HG02610 (cell line): Measurements from ENCODE around the gene NACC1.
A peak's percentile ranks its signal among the peaks of the same experiment; 100 is the strongest.

Experiments
- ATAC-seq: cut with Tn5 transposase; IDR thresholded peaks from one replicate; pipeline ENCODE4 v1.9.1; 2021; ENCODE audit warnings: mild to moderate bottlenecking, moderate library complexity; ENCODE audit not compliant: unreplicated experiment

NACC1 gene

DNA sequence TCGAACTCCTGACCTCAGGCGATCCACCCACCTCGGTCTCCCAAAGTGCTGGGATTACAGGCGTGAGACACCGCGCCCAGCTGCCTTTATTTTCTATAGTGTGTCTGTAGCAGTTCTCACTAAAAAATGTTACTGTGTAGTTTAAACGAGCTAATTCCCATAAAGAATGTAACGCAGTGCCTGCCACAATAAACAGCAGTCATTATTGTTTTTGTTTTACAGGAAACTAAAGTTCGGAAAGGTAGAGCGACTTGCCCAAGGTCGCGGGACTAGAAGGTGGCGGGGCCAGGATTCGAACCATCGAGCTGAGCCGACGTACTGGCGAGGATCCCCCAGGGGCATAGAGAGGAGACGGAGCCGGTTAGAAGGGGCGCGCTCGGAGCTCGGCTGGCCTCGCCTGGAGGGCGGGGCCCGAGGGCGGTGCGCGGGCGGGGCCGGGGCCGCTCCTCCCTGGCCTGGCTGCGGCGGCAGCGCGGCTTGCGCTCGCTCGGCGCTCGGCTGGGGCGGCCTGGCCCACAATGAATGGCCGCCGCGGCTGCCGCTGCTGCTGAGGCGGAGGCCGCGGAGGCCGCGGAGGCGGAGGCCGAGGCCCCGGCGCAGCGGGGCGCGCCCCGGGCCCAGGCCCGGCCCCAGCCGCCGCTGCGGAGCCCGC is at the start of gene NACC1:
Gene NACC1, plus strand, starts transcription at position 493 of the 652 bp plus-strand sequence. CDS start 16,944 bp downstream, outside the sequence.
- peak; percentile 59 for ATAC-seq

DNA sequence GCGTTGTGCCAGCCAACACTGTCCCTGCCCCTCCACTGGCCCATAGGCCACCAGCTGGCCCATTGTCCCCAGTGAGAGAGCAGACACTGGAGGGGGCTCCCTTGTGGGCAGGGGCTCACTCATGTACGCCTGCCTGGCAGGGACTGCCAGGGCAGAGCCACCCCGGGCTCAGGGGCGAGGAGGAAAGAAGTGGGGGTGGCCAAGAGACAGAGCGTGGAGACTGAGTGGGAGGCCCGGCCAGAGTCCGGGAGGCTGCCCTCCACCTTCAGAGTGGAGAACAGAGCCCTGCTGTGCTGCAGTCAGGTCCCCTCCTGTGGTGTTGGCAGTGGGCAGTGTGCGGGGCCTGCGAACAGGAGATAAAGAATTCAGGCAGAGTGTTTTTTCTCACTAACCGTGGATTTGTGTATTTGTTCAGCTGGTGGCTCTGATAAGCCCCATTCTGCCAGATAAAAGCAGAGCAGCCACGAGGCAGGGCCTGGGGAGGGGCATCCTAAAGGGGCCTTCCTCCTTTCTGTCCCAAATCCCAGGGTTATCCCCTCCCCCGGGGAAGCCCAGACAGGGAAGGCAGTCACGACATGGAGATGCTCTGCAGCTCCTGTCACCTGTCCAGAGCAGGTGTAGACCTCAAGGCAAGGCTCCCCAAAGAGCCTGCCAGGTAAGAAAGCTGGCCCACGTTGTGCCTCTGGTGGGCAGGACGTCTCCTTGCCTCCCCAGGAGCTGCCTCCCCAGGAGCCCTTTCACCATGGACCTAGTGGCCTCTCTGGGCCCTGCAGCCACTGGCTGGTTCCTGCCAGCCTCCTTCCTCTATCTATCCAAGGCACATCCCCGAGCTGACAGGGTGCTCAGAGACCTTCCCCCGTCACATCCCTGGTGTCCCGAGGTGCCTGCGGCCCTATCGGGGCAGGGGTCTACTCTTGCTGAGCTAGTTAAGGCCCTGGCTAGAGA is 48.4 kb upstream of the NACC1 start:
- no peak for ATAC-seq

DNA sequence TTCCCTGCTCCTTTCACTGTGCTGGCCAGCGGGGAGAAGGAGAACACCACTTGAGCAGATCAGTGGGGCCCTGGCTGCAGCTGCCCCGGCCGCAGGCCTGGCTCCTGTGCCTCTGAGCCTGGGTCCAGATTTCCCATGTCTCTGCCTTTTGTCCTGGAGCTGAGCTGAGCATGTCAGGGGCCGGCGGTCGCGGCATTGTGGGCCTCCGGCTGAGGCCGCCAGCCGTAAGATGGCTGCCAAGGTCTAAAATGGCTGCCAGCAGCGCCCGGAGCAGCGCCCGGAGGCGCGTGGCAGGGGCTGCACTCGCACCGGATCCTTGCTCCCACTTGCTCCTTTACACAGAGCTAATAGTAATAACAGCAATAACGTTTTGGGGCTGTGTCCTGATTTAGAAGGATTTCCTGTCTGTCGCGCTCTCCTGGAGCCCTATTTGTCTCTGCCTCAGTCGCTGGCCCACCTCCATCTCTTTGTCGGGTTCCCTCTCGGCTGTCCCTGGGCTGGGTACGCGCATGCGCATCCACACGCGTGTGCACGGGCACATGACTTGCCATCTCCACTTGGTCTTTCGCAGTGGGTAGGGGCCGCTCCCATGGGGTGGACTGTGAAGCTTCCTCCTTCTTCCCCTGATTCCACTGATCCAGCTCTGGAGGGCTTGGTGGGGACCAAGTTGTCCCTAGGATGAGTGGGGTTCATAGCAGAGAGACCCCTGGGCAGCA is 47.5 kb upstream of the NACC1 start:
- ATAC-seq, result no peak

DNA sequence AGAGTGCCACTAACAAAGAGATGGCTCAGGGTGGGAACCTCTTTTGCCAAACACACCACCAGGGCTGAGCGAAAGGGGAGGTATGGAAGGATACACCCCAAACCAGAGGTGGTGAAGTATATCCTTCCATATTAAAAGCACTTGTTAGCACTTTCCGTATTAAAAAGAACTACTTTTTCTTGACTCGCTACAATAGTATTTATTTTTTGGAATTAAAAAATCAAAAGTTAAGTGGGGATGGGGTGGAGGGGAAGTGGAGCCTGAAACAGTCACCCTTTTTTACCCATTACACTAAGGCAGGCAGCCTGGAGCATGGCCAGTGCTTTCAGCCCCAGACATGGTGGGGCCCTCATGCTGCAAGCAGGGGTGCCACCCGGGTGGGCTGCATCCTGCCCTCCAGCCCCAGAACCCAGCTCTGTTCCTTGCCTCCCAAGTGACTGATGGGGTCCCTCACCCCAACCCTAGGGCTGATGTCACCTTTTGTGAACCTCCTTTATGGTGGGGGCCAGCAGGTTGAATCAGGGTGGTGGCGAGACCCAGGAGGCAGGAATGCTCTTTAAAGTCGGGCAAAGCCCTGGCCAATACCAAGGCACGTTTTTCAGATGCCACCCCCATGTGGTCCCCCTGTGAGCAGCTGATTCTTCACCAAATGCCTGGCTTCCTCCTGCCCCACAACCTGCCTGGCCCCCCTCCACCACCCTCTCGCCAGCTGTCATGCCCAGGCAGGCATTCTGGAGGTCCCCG is 46.4 kb upstream of the NACC1 start:
- ATAC-seq, result no peak

DNA sequence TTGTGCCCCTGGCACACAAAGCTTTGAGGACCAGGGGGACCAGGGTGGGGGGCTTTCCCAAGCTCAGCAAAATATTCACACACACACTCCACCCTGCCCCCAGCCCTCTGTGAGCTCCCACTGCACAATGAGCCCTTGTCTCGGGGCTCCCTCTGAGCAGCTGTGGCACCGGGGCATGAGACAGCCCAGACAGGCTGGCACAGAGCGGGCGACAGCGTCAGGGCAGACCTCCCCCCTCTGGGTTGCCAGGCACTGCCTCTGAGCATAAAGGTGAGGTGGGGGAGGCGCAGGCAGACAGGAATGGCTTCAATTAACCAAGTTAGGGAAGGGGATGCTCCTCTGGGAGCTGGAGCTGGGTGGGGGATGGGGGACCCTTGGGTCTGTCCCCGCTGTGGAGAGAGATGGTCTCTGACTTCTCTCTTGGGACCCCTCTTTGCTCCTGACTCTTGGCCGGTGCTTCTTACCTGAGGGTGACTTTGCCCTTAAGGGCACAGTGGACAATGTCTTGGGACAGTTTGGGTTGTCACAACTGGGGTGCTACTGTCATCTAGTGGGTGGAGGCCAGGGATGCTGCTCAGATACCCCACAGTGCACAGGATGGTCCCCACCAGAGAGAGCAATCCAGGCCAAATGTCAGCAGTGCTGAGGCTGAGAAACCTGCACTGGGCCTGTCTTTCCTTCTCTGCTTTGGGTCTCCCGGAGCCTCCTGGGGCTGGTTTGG is 45.7 kb upstream of the NACC1 start:
- ATAC-seq, result no peak

DNA sequence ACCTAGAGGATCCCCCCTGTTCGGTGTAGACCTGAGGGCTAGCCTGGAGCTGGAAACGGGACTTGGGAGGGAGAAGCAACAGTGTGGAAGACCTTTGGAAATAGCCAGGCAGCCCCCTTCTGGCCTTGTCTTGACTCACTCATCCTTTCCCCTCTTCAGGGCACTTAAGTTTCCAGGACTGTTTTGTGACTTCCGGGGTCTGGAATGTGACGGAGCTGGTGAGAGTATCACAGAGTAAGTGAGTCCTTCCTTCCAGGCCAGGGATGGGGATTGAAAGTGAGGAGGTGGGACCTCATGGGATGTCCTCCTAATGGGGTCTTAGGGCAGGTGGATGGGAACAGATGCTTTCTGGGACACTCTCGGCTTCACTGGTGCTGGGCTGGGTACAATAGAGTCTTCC is 44.8 kb upstream of the NACC1 start:
- no peak for ATAC-seq

DNA sequence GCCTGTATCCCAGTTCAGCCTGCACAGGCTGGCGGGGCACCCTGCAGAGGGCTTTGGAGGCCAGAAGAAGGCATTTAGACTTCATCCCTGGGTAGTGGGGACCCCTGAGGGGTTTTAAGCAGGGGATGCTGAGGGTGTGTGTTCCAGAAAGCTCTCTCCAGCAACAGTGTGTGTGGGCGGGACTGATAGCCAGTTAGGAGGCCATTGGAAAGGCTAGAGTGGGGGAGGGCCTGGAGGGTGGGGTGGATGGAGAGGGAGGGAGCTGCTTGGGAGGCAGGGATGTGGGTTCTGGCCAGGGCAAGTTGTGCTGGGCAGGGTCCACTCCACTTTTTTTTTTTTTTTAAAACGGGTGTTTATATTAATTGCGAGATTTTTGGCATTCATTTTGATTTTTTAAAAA is 43.7 kb upstream of the NACC1 start:
- no peak for ATAC-seq

DNA sequence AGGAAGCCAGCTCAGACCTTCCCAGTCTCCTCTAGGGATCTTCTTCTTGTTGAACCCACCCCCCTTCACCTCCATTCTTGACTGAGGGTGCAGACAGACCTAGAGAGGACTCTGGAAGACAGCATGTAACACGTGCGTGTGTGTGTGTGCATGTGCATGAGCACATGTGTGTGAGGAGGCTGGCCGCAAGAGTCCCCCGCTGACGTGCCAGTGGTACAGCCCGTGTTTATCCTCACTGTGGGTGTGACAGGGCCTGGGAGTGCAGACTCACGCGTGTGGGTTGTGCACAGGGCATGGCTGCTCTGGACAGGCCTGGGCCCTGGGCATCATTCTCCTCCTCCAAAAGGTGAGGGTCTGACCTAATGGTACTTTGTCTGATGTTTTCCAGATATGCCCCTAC is 41.7 kb upstream of the NACC1 start:
- ATAC-seq, result no peak

DNA sequence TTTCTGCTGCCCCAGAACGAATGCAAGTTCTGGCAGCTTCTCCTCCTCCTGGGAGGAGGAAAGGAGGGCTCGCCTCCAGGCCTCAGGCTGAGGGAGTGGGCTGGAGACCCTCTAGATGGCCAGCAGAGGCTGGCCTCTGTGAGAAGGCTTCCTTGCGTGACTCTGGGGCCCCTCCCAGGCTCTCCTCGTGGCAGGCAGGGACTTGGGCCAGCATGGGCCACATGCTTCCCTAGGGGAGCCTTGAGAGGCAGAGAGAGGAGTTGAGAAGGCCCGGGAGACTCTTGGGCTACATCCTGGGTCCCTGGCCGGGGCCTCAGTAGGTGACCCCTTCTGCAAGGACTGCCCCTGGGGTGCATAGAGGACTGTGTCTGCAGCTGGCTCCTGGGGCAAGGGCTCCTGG is 41.3 kb upstream of the NACC1 start:
- ATAC-seq, result no peak

DNA sequence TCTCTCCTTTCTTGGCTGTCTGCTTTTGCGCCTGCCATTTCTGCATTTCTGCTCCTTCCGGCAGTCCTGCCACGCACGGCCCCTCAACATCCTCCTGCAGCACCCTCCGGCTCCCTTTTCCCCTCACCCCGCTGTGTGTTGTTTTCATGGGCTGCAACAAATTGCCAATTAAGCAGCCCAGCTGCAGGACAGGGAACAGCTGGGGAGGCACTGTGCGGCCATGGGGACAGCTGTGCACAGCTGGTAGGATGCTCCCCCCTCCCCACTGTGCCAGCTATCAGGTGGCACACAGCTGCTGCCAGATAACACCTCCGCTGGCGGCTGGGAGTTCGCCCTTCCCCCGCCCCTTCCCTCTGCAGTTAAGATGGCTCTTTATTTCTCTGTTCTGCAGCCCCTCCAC is 40.8 kb upstream of the NACC1 start:
- ATAC-seq, result no peak

DNA sequence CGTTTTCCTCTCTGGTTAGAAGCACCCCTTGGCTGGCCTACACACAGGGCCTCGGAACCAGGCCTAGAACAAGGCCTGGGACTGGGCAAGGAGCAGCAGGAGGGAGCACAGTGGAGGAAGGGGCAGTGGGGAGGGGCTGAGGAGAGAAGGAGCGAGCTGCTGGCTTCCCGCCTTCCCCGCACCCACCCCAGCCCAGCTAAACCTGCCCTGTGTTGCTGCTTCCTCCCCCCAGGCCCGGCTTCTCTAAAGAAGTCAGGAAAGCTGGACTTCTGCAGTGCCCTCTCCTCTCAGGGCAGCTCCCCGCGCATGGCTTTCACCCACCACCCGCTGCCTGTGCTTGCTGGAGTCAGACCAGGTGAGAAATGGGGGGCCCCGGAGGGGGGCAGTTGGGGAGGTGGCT is 39.7 kb upstream of the NACC1 start:
- no peak for ATAC-seq

DNA sequence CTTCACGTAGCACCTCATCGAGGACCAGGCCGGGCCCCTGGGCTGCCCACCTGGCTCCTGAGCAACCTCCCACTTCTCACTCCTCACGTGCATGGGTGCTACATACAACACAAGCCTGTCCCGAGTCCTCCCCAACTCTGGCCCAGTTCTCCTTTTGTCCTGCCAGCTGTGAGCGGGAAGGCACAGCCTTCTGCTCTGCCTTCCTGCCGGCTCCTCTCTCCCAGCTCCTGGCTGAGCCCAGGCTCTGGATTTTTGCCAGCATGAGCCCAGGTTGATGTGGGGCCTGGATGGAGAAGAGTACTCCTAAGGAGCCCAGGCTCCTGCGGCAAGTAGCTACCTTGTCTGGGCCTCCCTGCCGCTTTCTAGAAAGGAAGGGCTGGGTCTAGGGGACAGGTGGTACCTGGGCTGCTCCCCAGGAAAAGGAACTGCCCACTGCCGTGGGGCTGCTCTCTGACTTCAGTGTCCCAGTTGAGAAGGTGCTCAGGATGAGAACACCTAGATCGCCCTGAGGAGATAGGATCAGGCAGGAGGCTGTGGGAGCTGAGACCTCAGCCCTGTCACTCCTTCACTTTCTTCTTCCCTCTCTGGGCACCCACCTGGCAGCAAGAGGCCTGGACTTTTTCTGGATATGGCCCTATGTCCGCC is 39.0 kb upstream of the NACC1 start:
- ATAC-seq, result no peak

DNA sequence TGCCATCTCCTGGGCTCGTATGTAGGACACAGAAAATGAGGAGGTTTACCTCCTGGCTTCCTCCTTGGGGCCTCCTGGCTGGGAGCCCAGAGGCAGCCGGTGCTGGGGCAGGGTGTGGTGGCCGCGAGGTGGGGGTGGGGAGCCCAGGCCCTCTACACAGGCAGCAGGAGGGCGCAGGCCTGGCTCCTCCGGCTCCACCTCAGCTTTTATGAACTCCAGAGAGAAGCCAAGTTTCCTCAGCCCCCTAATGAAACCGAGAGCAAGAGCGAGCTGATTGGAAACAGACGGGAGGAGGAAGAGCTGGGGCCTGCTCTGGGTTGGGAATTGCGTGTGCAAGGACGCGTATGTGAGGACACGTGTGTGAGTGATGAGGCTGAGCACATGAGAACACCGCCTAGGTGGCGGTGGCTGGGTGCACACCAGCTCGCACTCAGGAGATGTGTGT is 38.5 kb upstream of the NACC1 start:
- no peak for ATAC-seq

DNA sequence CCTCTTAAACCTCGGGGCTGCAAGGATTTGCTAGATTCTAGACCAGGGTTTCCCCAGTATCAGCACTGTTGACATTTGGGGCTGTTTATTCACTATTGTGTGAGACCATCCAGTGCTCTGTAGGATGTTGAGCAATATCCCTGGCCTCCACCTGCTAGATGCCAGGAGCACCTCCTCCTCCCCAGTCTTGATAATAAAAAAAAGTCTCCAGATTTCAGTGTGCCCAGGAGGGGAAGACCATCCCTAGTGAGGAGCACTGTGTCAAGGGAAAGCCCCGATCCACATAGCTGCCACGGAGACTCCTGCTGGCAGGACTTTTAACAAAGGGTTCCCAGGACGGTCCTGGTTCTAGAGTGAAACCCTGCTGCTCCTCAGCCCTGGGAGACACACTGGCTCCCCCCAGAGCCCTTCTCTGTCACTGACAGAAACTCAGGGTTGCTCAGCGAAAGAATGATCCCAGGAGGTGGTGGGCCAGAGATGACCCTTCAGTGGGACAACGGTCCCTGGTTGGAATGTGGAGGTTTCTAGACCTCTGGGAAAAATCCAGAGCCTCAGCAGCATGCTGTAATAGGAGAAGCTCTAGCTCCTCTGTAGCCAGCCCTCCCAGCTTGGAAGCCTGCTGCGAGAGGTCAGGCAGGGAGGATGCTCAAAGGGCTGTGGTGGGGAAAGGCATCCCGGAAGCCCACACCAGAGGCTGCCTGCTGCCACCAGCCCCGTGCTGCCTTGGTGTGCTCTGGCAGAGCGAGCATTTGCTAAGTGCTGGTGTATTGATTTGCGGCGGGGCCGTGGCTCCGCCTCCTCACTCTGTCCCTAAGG is 35.7 kb upstream of the NACC1 start:
- no peak for ATAC-seq

DNA sequence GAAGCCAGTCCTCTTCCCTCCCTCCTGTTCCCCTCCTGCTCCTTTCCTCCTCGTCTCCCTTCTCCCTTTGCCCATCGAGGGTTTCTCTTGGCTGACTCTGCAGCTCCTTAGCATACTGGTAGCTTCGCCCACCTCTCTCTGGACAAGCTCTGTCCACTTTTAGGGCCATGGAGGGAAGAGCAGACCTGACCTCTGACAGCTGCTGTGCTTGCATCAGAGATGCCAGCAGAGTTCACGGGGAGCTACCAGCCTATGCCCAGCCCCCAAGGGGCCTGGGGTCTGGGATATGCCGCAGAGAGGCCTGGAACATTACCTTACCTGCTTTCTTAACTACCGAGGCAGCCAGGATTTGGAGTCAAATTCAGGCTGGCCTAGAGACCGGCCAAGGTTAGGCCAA is 35.1 kb upstream of the NACC1 start:
- no peak for ATAC-seq

DNA sequence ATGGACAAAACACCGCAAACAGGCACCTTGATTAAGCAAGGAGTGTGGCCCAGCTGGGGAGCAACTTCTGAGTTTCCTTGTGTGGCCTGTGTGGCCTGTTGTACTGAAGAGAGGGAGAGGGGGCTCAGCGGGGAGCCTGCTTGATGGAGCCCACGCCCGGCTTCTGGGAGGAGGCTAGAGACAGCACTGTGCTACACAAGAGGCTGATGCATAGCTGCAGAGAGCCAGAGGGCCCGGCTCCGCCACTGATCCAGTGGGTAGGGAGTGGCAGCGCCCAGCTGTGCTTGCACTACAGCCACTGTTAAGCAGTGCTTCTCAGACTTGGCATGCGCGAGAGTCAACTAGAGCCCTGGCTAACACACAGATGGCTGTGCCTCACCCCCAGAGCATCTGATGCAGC is 34.4 kb upstream of the NACC1 start:
- no peak for ATAC-seq

DNA sequence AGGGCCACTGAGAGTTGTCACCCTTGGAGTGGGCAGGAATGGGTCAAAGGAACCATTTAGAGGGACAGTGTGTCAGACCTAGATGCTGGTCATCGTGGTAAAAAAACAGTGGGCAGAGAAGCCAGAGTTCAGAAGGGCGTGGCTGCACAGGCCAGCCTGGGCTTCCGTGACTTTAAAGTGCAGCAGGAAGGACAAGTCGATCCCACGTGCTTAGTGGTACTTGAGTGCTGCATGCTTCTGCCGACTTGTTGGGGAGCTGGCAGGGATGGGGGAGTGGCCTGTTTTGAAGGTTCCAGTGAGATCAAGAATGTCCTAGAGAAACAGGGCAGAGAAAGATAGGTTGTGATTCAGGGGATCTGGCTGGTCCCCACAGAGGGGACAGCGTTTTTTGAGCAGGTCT is 32.4 kb upstream of the NACC1 start:
- no peak for ATAC-seq

DNA sequence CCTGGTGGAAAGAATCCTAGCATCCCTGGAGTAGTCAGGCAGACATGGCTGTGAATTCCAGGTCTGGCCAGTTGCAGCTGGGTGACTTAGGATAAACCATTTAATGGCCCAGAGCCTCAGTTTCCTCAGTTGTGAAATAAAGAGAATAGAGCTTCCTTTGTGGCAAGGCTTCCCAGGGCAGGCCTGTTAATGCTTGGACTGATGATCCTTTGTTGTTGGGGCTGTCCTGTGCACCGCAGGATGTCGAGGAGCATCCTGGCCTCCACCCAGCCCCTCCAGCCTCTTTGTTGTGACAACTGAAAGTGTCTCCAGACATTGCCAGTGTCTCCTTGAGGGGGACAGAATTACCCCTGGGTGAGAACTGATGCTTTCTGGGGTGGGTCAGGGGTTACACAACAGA is 31.7 kb upstream of the NACC1 start:
- no peak for ATAC-seq

DNA sequence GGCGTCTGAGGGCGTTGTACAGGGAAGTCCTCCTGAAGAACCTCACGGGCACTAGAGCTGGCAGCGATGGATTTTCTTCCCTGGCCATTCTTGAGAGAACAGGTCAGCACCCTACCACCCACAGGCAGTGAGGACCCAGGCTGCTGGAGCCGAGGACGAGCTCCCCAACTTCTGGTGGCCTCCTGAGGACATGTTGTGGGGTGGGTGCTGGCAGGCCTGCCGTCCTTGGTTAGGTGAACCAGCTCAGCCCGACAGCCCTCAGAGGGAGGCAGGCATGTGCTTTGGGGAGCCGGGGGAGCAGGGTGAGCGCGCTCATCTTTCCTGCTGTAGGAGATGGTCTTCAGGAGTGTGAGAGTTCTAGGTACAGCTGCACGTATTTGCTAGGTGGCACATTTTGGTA is 30.8 kb upstream of the NACC1 start:
- no peak for ATAC-seq
